B cell (primary cell): Measurements from ENCODE around the gene PTPN14.

ENCODE experiments used
- CTCF ChIP-seq: fragments of 200-600 bp; IDR thresholded peaks from one replicate; pipeline ENCODE4 v1.8.0; 2022; ENCODE audit warnings: antibody characterized with exemption, mild to moderate bottlenecking
- EZH2 ChIP-seq: IDR thresholded peaks from 2 replicates; pipeline ENCODE4 v1.6.1; 2012; ENCODE audit warnings: borderline replicate concordance, low read depth, mild to moderate bottlenecking, moderate library complexity, low read length; ENCODE audit not compliant: insufficient read depth, poor library complexity, severe bottlenecking

GRCh38 chr1:214419650-214420049 is 131.8 kb downstream of the PTPN14 start:
- no peak for TF ChIP-seq CTCF
- no peak for TF ChIP-seq EZH2
